ENCODE measurements around the gene UNC13A.

- no peak for TF ChIP-seq CTCF (IDR thresholded peaks at IDR 0.05)
- no peak for TF ChIP-seq POLR2A (IDR thresholded peaks at IDR 0.05)
Observed at GRCh38 chr19:17679526-17680229, 8.5 kb downstream of the UNC13A start.
